ENCODE data around the gene GTF2I. TPM values are rescaled to one million over a fixed set of nuclear protein-coding genes. Genes with fewer than 3 reads are reported as not detected.
"Not testable (repeated sequence)": the region's sequence is repeated elsewhere in the genome, so short reads cannot be mapped to it uniquely, and the experiment has no call there.

GTF2I gene
- total RNA-seq, 1 donor, result 67.9 TPM

DNA sequence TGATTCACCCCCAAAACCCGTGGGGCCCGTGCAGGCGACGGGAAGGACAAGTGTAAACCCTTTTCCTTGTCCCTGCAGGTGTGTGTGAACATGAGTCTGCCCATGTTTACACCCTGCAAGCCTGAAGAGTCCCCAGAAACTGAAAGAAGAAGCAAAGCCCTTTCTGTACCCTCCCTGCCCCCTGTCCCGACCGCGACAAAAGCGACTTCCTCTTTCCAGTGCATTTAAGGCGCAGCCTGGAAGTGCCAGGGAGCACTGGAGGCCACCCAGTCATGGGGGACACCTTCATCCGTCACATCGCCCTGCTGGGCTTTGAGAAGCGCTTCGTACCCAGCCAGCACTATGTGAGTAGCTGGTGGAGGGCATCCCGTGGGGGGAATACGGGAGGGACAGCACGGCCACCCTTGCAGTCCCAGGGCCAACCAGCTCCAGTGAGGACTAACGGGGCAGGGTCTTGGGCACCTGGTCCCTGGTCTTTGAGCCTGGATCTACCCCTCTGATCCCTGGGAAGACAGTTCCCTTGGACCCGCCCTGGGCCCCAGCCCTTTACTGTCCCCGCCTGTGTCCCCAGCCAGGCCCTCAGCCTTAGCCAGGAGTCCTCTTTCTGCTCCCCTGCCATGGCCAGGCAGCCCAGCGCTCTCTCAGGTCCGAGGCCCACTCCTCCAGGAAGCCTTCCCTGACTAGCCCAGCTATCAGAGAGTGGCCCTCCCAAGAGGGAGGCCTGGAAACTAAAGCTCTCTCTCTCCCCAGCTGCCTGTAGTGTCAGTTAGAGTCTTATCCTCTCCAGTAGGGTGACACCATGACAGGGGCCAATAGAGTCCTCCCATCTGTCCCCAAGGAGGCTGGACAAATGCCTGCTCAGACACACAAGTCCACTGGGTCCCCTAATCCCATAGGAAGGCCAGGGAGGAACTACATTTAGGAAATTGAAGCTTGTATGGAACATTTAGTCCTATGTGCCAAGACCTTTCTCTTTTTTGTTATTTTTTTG is 116.5 kb downstream of the GTF2I start, which contains the start of gene NCF1:
NCF1 (plus strand) TSS at position 252 of the 991 bp plus-strand sequence; CDS start at position 273, 21 bp downstream.
- DNase-seq (ENCODE audit: low read depth in 2 of 3, low spot score in 2 of 3), result not testable (repeated sequence)

DNA sequence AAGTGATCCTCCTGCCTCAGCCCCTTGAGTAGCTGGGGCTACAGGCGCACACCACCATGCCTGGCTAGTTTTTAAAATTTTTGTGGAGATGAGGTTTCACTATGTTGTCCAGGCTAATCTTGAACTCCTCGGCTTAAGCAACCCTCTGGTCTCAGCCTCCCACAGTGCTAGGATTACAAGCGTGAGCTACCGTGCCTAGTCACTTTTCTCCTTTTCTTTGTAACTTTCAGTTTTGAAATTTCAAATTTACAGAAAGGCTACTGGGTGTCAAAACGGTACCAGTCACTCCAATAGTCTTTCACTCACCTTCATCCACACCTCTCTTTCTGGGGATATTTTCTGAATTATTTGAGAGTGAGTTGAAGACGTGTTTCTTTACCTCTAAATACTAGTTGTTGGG is 117.6 kb downstream of the GTF2I start:
- DNase-seq (ENCODE audit: low read depth in 2 of 3, low spot score in 2 of 3), result not testable (repeated sequence)

DNA sequence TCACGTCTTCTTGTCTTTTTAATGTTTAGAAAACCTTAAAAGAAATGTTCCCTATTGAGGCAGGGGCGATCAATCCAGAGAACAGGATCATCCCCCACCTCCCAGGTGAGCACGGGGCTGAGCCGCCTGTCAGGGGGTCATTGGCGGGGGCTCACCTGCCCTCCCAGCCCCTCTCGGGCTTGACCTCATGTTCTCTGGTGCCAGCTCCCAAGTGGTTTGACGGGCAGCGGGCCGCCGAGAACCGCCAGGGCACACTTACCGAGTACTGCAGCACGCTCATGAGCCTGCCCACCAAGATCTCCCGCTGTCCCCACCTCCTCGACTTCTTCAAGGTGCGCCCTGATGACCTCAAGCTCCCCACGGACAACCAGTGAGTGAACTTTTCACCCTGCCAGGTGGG is 121.5 kb downstream of the GTF2I start:
- DNase-seq (ENCODE audit: low read depth in 2 of 3, low spot score in 2 of 3), result not testable (repeated sequence)

DNA sequence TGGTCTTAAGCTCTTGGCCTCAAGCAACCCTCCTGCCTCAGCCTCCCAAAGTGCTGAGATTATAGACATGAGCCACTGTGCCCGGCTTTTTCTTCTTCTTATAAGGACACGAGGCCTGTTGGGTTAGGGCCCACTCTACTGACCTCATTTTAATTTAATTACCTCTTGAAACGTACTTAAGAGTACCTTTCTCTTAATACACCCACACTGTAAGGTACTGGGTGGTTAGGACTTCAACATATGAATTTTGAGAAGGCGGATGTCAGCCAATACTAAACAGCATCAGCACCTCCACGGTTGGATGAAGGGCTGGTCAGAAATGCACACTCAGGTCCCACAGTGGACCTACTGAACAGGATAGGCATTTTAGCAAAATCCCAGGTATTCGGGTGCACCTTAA is 124.2 kb downstream of the GTF2I start:
- DNase-seq (ENCODE audit: low read depth in 2 of 3, low spot score in 2 of 3), result not testable (repeated sequence)

DNA sequence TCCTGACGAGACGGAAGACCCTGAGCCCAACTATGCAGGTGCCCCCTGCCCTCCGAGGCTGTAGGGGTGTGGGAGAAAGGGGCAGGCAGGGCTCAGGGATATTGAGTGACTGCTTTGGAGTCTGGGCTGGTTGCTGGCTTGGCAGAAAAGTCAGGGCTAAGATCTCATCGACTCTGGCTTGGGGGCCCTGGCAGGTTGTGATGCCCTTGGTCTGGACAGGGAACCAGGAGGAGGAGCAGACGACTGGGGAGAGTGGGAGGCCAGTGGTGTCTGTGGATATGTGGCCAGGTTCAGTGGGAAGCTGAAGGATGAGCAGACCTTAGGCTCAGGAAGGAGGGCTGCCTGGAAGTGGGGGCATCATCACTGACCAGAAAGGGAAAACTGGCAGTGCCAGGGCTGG is 126.1 kb downstream of the GTF2I start:
- not testable (repeated sequence) for DNase-seq (ENCODE audit: low read depth in 2 of 3, low spot score in 2 of 3)

DNA sequence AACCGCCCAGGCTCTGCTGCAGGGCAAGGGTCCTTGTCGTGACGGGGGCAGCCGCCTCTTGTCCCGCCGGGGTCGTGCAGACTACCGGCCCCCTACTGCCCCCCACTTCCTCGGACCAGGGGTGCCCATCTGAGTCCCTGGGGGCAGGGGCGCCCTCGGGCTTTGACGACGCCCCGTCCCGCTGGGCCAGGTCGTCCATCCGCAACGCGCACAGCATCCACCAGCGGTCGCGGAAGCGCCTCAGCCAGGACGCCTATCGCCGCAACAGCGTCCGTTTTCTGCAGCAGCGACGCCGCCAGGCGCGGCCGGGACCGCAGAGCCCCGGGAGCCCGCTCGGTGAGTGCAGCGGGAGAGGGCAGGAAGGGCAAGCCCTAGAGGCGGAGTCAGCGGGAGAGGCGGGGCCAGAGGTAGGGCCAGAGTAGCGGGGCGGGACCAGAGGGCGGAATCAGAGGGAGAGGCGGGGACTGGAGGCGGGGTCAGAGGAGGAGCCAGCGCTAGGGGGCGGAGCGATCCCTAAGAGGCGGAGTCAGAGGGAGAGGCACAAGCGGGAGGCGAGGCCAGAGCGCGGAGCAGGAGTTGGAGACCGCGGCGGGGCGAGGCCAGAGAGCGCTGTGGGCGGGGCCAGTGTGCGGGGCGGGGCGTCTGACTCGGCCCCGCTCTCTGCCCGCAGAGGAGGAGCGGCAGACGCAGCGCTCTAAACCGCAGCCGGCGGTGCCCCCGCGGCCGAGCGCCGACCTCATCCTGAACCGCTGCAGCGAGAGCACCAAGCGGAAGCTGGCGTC is 131.0 kb downstream of the GTF2I start:
- DNase-seq (ENCODE audit: low read depth in 2 of 3, low spot score in 2 of 3), result peak; percentile 59 to 86 (median 75)

DNA sequence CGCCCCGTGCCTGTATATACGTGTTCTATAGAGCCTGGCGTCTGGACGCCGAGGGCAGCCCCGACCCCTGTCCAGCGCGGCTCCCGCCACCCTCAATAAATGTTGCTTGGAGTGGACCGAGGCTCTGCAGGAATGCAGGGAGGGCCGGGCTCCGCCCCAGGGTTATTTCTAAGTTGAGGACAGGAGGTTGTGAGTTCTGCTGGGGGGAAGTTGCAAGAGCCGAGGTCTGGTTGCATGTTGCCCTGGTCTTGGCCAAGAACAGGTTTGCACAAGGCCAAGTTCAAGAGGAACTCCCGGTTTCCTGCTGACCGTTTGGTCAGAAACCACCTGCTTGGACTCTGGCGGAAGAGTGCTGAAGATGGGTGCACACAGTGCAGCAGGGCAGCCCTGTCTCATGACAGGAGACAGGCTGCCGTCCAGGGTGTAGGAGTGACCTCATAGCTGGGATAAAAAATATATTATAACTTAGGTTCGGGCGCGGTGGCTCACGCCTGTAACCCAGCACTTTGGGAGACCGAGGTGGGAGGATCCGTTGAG is 131.8 kb downstream of the GTF2I start:
- not testable (repeated sequence) for DNase-seq (ENCODE audit: low read depth in 2 of 3, low spot score in 2 of 3)

DNA sequence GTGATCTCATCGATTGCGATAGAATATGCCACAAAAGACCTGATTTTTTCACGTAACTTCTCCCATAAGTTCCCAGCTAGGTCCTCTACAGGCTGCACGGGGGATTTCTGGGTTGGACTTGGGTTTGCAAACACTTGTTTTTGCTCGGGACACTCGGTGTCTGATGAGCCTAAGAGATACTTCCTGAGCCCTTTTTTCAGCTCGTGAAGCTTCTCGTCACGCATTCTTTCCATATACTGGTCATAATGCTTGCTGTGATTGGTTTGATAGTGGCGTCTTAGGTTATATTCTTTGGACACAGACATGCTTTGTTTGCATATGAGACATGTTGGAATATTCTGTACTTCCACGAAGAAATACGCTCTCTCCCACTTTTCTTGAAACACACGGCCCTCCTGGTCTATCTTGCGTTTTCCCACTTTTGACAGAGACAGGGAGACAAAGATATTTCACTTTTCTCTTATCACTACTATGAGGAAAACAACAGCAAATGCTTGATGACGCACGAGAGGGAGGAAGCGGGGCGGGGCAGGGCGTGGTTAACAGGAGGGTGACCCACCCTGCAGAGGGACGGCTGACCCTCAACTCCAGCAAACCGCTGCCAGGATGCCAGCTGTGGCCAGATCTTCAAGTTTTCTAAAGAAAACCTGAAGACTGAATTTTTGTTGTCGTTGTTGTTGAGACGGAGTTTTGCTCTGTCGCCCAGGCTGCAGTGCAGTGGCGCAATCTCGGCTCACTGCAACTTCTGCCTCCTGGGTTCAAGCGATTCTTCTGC is 140.5 kb downstream of the GTF2I start:
- DNase-seq (ENCODE audit: low read depth in 2 of 3, low spot score in 2 of 3), result not testable (repeated sequence)

DNA sequence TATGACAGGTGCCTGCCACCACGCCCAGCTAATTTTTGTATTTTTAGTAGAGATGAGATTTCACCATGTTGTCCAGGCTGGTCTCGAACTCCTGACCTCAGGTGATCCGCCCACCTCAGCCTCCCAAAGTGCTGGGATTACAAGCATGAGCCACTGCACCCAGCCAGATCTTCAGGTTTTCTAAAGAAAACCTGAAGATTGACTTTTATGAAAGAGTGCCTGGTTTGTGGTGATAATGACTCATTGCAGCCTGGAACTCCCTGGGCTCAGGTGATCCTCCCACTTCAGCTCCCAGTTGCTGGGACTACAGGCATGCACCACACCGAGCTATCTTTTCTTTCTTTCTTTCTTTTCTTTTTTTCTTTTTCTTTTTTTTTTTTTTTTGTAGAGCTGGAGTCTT is 141.1 kb downstream of the GTF2I start:
- DNase-seq (ENCODE audit: low read depth in 2 of 3, low spot score in 2 of 3), result not testable (repeated sequence)

Other genes with a start within 250 kb of the GTF2I start
- 1.1 TPM for gene GTF2IRD1, start 203.8 kb upstream of the GTF2I start, total RNA-seq
- 2.2 TPM for gene NCF1, start 116.3 kb downstream of the GTF2I start, total RNA-seq
- 7.3 TPM for gene GTF2IRD2, start 193.9 kb downstream of the GTF2I start, total RNA-seq

Data from hematopoietic multipotent progenitor cell (in vitro differentiated cells).